Upper lobe of left lung (tissue), 4 donors: Measurements from ENCODE around the gene AKAP12.

Experiments used
- POLR2A ChIP-seq, 4 donors: fragments of 450-650 bp; IDR thresholded peaks; one replicate each; pipeline ENCODE4 v1.5.1; 2016 to 2017; ENCODE audit warnings: antibody characterized with exemption in 4 of 4, mild to moderate bottlenecking in 2 of 4
- TF ChIP-seq, protein P1 (sequence below), 6 experiments: fragments of 450-650 bp in 4 of 6; fragments of 200-600 bp in 2 of 6; sonication (generic) in 2 of 6; IDR thresholded peaks; one replicate each; pipeline ENCODE4 v1.5.1; 2016 to 2019; ENCODE audit warnings: antibody characterized with exemption in 6 of 6

DNA sequence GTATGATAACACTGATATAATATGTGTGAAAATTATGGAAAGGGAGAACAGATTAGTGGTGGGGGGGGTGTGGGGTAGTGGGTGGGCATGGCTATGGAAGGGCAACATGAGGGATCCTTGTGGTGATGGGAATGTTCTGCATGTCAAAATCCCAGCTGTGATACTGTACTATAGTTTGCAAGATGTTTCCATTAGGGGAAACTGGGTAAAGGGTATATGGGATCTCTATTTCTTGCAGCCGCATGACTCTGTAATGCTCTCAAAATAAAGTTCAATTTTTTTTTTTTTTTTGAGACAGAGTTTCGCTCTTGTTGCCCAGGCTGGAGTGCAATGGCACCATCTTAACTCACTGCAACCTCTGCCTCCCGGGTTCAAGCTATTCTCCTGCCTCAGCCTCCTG lies 137.3 kb downstream of the AKAP12 start:
- no peak for TF ChIP-seq POLR2A (IDR thresholded peaks at IDR 0.05)
- TF ChIP-seq, protein P1, sequence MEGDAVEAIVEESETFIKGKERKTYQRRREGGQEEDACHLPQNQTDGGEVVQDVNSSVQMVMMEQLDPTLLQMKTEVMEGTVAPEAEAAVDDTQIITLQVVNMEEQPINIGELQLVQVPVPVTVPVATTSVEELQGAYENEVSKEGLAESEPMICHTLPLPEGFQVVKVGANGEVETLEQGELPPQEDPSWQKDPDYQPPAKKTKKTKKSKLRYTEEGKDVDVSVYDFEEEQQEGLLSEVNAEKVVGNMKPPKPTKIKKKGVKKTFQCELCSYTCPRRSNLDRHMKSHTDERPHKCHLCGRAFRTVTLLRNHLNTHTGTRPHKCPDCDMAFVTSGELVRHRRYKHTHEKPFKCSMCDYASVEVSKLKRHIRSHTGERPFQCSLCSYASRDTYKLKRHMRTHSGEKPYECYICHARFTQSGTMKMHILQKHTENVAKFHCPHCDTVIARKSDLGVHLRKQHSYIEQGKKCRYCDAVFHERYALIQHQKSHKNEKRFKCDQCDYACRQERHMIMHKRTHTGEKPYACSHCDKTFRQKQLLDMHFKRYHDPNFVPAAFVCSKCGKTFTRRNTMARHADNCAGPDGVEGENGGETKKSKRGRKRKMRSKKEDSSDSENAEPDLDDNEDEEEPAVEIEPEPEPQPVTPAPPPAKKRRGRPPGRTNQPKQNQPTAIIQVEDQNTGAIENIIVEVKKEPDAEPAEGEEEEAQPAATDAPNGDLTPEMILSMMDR (IDR thresholded peaks at IDR 0.05): no peak
